ENCODE data around the gene ABR. TPM values are rescaled to one million over a fixed set of nuclear protein-coding genes. Genes with fewer than 3 reads are reported as not detected.
A peak's percentile ranks its signal among the peaks of the same experiment; 100 is the strongest.
"Not testable (repeated sequence)": the region's sequence is repeated elsewhere in the genome, so short reads cannot be mapped to it uniquely, and the experiment has no call there.

The ABR gene
- total and polyA plus RNA-seq, 4 experiments from 2014 or later: 7.2 to 157 (median 86.1) TPM

DNA sequence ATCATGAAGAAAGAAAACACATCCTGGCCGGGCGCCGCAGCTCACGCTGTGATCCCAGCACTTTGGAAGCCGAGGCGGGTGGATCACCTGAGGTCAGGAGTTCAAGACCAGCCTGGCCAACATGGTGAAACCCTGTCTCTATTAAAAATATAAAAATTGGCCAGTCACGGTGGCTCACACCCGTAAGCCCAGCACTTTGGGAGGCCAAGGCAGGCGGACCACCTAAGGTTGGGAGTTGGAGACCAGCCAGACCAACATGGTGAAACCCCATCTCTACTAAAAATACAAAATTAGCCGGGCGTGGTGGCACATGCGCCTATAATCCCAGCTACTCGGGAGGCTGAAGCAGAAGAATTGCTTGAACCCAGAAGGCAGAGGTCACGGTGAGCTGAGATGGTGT is 207.9 kb downstream of the ABR start:
- CTCF ChIA-PET (ENCODE audit: partially characterized antibody): interaction anchor here (1.4 kb wide), 1 partner anchor 9 kb away, joined by 4 read pairs; no protein-coding TSS in a partner anchor
- H3K9me3 ChIP-seq (ENCODE audit: control insufficient read depth in 1 of 2, low read length in 2 of 2); DNase-seq; H3K36me3 ChIP-seq (ENCODE audit: insufficient read depth, low read length); H3K4me3 ChIP-seq (ENCODE audit: low read length in 2 of 2); H3K4me1 ChIP-seq (ENCODE audit: insufficient read depth, low read length); H3K9me3 Mint-ChIP-seq; H3K27me3 ChIP-seq (ENCODE audit: insufficient read depth, low read length); H3K27ac ChIP-seq (ENCODE audit: low read depth, low read length); H3K4me1 Mint-ChIP-seq; H3K36me3 Mint-ChIP-seq; POLR2A ChIA-PET (ENCODE audit: partially characterized antibody); H3K27ac Mint-ChIP-seq; intact Hi-C loops (cut with micrococcal nuclease); H3K4me3 Mint-ChIP-seq: not testable (repeated sequence)
- peaks cover 17 to 39% of the 10 kb centered on the region in 2 donors for H3K27me3 Mint-ChIP-seq

DNA sequence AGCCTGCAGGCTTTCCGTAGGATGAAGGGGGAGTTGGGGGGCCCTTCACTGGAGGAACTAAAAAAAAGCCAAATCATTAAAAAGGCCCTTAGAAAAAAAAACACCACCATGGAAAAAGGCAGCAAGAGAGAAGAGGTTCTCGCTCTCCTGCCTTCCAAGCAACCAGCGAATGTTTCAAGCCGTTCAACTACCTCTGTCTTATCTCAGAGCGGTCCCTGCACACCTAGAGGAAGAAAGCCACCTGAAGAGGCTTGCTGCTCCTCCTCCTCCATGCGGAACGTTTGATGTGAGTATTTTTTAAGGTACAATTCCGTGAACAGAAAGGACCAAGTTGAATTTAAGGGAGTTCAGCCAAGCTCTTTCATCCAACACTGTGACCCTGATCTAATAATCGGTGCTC is 209.4 kb downstream of the ABR start:
- Histone ChIP-seq H3K4me3 (ENCODE audit: low read length in 2 of 2) (no peak overlapping the region), H3K27me3 (ENCODE audit: insufficient read depth, low read length) (peaks cover 9% of the 10 kb centered on the region), H3K36me3 (ENCODE audit: insufficient read depth, low read length) (no peaks in the 10 kb centered on the region), H3K4me1 (ENCODE audit: insufficient read depth, low read length) (no peaks in the 10 kb centered on the region), H3K9me3 (ENCODE audit: control insufficient read depth in 1 of 2, low read length in 2 of 2) (no peaks in the 10 kb centered on the region), H3K27ac (ENCODE audit: low read depth, low read length) (no peak overlapping the region)
- Mint-ChIP-seq H3K4me3 (no peak overlapping the region), H3K9me3 (no peaks in the 10 kb centered on the region), H3K4me1 (peaks cover 0 to 7% (median under 1%) of the 10 kb centered on the region in 4 donors), H3K27ac (no peak overlapping the region), H3K36me3 (no peaks in the 10 kb centered on the region), H3K27me3 (peaks cover 13 to 30% of the 10 kb centered on the region in 2 donors)
- POLR2A ChIA-PET (ENCODE audit: partially characterized antibody): no interaction called here
- DNase-seq: no peak
- intact Hi-C loops (cut with micrococcal nuclease): no loop called here
- CTCF ChIA-PET (ENCODE audit: partially characterized antibody): interaction anchor here (2.7 kb wide), 1 partner anchor 10 kb away, joined by 9 read pairs; no protein-coding TSS in a partner anchor

DNA sequence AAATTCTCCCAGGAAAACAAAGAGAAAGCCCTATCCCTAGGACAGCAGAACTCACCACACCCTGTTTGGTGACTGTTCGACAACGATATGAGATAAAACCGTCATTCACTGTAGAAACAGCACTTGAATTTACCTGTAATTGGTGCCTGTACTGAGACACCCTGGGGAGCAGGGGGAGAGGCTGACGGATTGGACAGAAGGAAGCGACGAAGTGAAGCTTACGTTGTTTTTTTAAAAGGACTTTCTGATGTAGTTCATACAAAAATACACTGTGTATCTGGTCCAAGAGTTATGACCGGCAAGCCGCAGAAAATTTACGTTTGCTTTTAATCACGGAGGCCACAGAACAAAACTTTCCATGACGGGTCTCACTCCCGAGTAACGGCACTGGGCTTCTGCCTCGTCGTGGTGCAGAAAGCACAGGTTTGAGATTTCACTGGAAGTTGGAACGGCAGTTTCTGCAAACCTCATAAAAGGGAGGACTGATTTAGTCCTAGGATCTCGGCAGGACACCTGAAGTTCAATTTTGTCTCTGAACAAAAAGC is 209.9 kb downstream of the ABR start:
- Mint-ChIP-seq H3K9me3 (no peaks in the 10 kb centered on the region), H3K27me3 (peaks cover 13 to 32% of the 10 kb centered on the region in 2 donors), H3K4me1 (peaks cover 0 to 7% (median under 1%) of the 10 kb centered on the region in 4 donors), H3K27ac (no peak overlapping the region), H3K36me3 (no peaks in the 10 kb centered on the region), H3K4me3 (peak overlapping the region in 1 of 8 donors; percentile 18)
- Histone ChIP-seq H3K36me3 (ENCODE audit: insufficient read depth, low read length) (no peaks in the 10 kb centered on the region), H3K4me3 (ENCODE audit: low read length in 2 of 2) (no peak overlapping the region), H3K4me1 (ENCODE audit: insufficient read depth, low read length) (no peaks in the 10 kb centered on the region), H3K9me3 (ENCODE audit: control insufficient read depth in 1 of 2, low read length in 2 of 2) (no peaks in the 10 kb centered on the region), H3K27me3 (ENCODE audit: insufficient read depth, low read length) (peaks cover 9% of the 10 kb centered on the region), H3K27ac (ENCODE audit: low read depth, low read length) (no peak overlapping the region)
- CTCF ChIA-PET (ENCODE audit: partially characterized antibody): interaction anchor here (2.7 kb wide), 1 partner anchor 11 kb away, joined by 9 read pairs; no protein-coding TSS in a partner anchor
- POLR2A ChIA-PET (ENCODE audit: partially characterized antibody): no interaction called here
- intact Hi-C loops (cut with micrococcal nuclease): no loop called here
- no peak for DNase-seq

DNA sequence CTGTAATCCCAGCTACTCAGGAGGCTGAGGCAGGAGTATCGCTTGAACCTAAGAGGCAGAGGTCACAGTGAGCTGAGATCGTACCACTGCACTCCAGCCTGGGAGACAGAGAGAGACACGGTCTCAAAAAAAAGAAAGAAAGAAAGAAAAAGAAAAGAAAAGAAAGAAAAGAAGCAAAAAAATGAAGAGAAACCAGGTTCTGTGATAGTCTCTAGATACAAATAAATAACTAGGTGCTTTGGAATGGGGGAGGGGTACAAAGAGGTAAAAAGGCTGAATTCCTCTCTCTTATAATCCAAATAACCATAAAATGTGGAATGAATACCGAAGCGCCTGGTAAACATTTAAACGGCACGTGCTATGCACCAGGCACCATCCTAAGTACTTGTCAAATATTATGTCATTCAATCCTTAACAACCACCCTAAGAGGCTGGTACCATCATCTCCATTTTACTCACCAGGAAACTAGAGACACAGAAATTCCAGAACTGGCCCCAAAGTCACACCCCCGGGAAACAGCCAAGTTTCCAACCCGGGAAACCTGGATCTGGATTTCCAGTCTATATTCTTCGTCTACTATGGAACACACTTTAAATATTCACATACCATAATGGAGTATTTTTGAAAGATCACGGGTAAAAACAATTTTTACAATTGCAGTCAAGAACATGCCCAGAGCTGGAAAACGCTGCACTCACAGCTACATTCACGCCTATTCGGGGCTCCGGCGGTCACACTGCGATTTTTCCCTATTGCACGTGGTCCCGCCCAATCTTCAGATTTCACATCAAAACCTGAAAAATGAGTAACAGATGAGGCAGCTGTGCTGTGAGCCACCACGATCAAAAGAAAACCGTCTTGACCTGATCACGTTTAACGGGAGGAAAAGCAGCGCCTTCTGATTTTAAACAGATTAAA is 210.7 kb downstream of the ABR start:
- Mint-ChIP-seq H3K4me1 (peaks cover 0 to 7% (median under 1%) of the 10 kb centered on the region in 4 donors), H3K27ac (peak overlapping the region in 1 of 7 donors; percentile 18), H3K9me3 (no peaks in the 10 kb centered on the region), H3K4me3 (no peak overlapping the region), H3K27me3 (peaks cover 13 to 35% of the 10 kb centered on the region in 2 donors), H3K36me3 (no peaks in the 10 kb centered on the region)
- intact Hi-C loops (cut with micrococcal nuclease): no loop called here
- no peaks in the 10 kb centered on the region for H3K4me1 ChIP-seq (ENCODE audit: insufficient read depth, low read length)
- no peaks in the 10 kb centered on the region for H3K36me3 ChIP-seq (ENCODE audit: insufficient read depth, low read length)
- H3K4me3 ChIP-seq (ENCODE audit: low read length in 2 of 2): no peak overlapping the region
- no peaks in the 10 kb centered on the region for H3K9me3 ChIP-seq (ENCODE audit: control insufficient read depth in 1 of 2, low read length in 2 of 2)
- no peak overlapping the region for H3K27ac ChIP-seq (ENCODE audit: low read depth, low read length)
- no peak for DNase-seq
- ChIA-PET POLR2A (ENCODE audit: partially characterized antibody) (no interaction called here), CTCF (ENCODE audit: partially characterized antibody) (interaction anchor here (2.7 kb wide), 1 partner anchor 12 kb away, joined by 9 read pairs; no protein-coding TSS in a partner anchor)
- H3K27me3 ChIP-seq (ENCODE audit: insufficient read depth, low read length): peaks cover 9% of the 10 kb centered on the region

DNA sequence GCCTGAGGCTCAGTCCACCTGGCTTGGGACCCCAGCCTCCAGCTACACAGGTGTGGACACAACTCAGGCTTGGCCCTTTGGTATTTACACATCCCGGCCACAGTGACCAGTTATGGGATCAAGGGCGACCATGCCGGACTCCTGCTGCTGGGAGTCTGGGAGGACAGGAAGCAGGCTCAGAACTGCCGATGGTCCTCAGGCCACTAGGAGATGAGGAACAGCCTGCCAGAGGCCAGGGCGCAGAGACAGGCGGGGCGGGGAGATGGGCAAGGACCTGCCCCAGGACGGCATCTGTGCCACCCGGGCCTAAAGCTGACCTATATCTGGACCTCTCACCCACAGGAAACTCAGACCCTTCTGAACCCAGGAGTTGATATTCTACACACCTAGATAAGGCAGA is 212.7 kb downstream of the ABR start:
- Mint-ChIP-seq H3K36me3 (no peaks in the 10 kb centered on the region), H3K27me3 (peaks cover 14 to 33% of the 10 kb centered on the region in 2 donors), H3K9me3 (peaks cover 0 to 2% (median 0%) of the 10 kb centered on the region in 8 donors), H3K4me1 (peaks cover 0 to 7% (median under 1%) of the 10 kb centered on the region in 4 donors), H3K27ac (peak overlapping the region in 1 of 7 donors; percentile 59), H3K4me3 (no peak overlapping the region)
- no peaks in the 10 kb centered on the region for H3K4me1 ChIP-seq (ENCODE audit: insufficient read depth, low read length)
- H3K36me3 ChIP-seq (ENCODE audit: insufficient read depth, low read length): no peaks in the 10 kb centered on the region
- peaks cover 9% of the 10 kb centered on the region for H3K27me3 ChIP-seq (ENCODE audit: insufficient read depth, low read length)
- no peak overlapping the region for H3K4me3 ChIP-seq (ENCODE audit: low read length in 2 of 2)
- ChIA-PET CTCF (ENCODE audit: partially characterized antibody) (no interaction called here), POLR2A (ENCODE audit: partially characterized antibody) (no interaction called here)
- no peak overlapping the region for H3K27ac ChIP-seq (ENCODE audit: low read depth, low read length)
- H3K9me3 ChIP-seq (ENCODE audit: control insufficient read depth in 1 of 2, low read length in 2 of 2): no peaks in the 10 kb centered on the region
- DNase-seq: no peak
- intact Hi-C loops (cut with micrococcal nuclease): no loop called here

DNA sequence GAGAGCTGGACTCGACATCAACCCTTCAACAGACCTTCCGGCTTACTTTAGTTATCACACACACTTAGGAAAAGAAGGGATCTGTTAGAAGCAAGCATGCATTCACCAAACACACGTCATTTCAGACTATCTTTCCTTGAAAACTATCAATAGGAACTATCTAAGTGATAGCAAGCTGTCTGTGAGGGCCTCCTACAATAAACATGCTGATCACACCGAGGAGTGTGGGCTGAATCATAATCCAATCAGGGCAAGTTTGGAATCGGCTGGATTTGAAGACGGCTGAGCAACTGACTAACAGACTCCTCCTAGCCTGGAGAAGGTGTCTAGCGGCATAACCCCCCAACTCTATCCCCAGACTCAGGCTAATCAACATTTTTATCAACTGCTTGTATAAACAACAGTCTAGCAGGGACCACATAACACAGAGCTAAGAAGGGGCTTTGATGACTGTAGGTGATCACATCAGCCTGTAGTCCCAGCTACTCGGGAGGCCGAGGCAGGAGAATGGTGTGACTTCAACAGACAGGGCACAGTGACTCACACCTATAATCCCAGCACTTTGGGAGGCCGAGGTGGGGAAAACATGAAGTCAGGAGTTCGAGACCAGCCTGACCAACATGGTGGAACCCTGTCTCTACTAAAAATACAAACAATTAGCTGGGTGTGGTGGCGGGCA is 214.3 kb downstream of the ABR start:
- H3K4me3 ChIP-seq (ENCODE audit: low read length in 2 of 2): no peak overlapping the region
- Mint-ChIP-seq H3K36me3 (no peaks in the 10 kb centered on the region), H3K4me1 (peaks cover 0 to 7% (median under 1%) of the 10 kb centered on the region in 4 donors), H3K9me3 (peaks cover 0 to 2% (median 0%) of the 10 kb centered on the region in 8 donors), H3K27me3 (peaks cover 12 to 31% of the 10 kb centered on the region in 2 donors), H3K4me3 (no peak overlapping the region), H3K27ac (no peak overlapping the region)
- peaks cover 9% of the 10 kb centered on the region for H3K27me3 ChIP-seq (ENCODE audit: insufficient read depth, low read length)
- no peaks in the 10 kb centered on the region for H3K36me3 ChIP-seq (ENCODE audit: insufficient read depth, low read length)
- ChIA-PET CTCF (ENCODE audit: partially characterized antibody) (interaction anchor here (1.4 kb wide), 1 partner anchor 9 kb away, joined by 3 read pairs; no protein-coding TSS in a partner anchor), POLR2A (ENCODE audit: partially characterized antibody) (no interaction called here)
- H3K4me1 ChIP-seq (ENCODE audit: insufficient read depth, low read length): no peaks in the 10 kb centered on the region
- intact Hi-C loops (cut with micrococcal nuclease): no loop called here
- no peaks in the 10 kb centered on the region for H3K9me3 ChIP-seq (ENCODE audit: control insufficient read depth in 1 of 2, low read length in 2 of 2)
- no peak overlapping the region for H3K27ac ChIP-seq (ENCODE audit: low read depth, low read length)
- no peak for DNase-seq

DNA sequence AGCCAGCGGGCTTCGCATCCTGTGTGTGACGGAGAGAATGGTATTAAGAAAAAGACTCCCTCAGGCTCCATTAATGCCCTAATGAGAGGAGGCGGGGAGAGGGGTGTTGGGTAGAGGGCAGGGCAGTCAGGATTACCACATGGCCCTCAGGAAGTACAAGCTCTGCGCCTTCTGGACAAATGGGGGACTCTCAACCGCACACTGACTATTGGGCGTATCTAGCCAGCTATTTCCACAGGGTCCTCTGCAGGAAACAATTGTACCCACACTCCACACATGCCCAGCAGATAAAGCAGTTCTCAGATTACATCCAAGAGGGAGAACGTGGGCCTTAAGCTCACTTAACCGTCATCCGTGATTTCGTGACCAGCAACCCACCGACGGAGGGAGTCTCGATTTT is 214.9 kb downstream of the ABR start:
- Histone ChIP-seq H3K4me1 (ENCODE audit: insufficient read depth, low read length) (no peaks in the 10 kb centered on the region), H3K36me3 (ENCODE audit: insufficient read depth, low read length) (no peaks in the 10 kb centered on the region), H3K27me3 (ENCODE audit: insufficient read depth, low read length) (peaks cover 7% of the 10 kb centered on the region), H3K9me3 (ENCODE audit: control insufficient read depth in 1 of 2, low read length in 2 of 2) (no peaks in the 10 kb centered on the region), H3K4me3 (ENCODE audit: low read length in 2 of 2) (no peak overlapping the region), H3K27ac (ENCODE audit: low read depth, low read length) (no peak overlapping the region)
- ChIA-PET CTCF (ENCODE audit: partially characterized antibody) (interaction anchor here (1.4 kb wide), 1 partner anchor 9 kb away, joined by 3 read pairs; no protein-coding TSS in a partner anchor), POLR2A (ENCODE audit: partially characterized antibody) (no interaction called here)
- no peak for DNase-seq
- peaks cover 10 to 26% of the 10 kb centered on the region in 2 donors for H3K27me3 Mint-ChIP-seq
- no peaks in the 10 kb centered on the region for H3K36me3 Mint-ChIP-seq
- no peak overlapping the region for H3K27ac Mint-ChIP-seq
- H3K9me3 Mint-ChIP-seq: peaks cover 0 to 2% (median 0%) of the 10 kb centered on the region in 8 donors
- no peak overlapping the region for H3K4me3 Mint-ChIP-seq
- peaks cover 0 to 4% (median 0%) of the 10 kb centered on the region in 4 donors for H3K4me1 Mint-ChIP-seq
- intact Hi-C loops (cut with micrococcal nuclease): no loop called here
